ENCODE measurements around the gene CD79A. TPM values are rescaled to one million over a fixed set of nuclear protein-coding genes. Genes with fewer than 3 reads are reported as not detected.

Gene CD79A
- total RNA-seq, 1 experiment from 2014 or later, result 0.69 TPM

DNA sequence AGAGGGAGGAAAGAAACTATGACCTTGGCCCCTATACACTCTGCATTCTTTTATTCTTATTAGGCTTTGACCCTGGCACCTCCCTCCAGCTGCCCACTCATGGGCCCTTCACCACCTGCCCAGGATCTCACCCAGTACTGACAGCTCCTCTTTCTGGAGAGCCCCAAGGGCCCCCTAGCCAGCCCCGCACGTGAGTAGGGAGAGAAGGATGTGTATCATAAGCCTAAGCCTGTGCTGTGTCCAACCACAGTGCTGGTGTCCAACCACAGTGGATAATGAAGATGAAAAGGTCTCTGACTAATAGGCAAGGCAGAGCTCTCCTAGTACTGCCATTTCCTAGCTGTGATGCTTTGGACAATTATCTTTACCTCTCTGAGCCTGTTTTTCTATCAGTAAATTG, 28.0 kb upstream of the CD79A start:
- ChIA-PET CTCF (no interaction called here), POLR2A (interaction anchor here (1.8 kb wide), 1 partner anchor 11 kb away, joined by 4 read pairs; the partner anchor contains the start of gene RPS19), RAD21 (ENCODE audit: low non-redundant PET in 1 of 2, low total read pairs in 2 of 2, uncharacterized antibody in 2 of 2, unreplicated experiment in 2 of 2) (no interaction called here)
- no peaks in the 10 kb centered on the region for H3K79me2 ChIP-seq (ENCODE audit: insufficient read depth, low read length)
- no peaks in the 10 kb centered on the region for H3K9me3 ChIP-seq (ENCODE audit: control insufficient read depth in 1 of 2, insufficient read depth in 1 of 2, low read depth in 1 of 2, low read length in 2 of 2)
- TF ChIP-seq, protein P1, sequence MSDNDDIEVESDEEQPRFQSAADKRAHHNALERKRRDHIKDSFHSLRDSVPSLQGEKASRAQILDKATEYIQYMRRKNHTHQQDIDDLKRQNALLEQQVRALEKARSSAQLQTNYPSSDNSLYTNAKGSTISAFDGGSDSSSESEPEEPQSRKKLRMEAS (IDR thresholded peaks at IDR 0.05), result no peak
- TF ChIP-seq, protein P2, sequence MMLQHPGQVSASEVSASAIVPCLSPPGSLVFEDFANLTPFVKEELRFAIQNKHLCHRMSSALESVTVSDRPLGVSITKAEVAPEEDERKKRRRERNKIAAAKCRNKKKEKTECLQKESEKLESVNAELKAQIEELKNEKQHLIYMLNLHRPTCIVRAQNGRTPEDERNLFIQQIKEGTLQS (IDR thresholded peaks at IDR 0.05), result no peak
- TF ChIP-seq CEBPB (IDR thresholded peaks at IDR 0.05; ENCODE audit: low read depth) (no peak), EZH2 (IDR thresholded peaks at IDR 0.05) (no peak), EZH2phosphoT487 (IDR thresholded peaks at IDR 0.05; ENCODE audit: borderline replicate concordance) (no peak), FOSL1 (IDR thresholded peaks at IDR 0.05; ENCODE audit: low read depth) (no peak), SRF (IDR thresholded peaks at IDR 0.05; ENCODE audit: low read depth) (no peak), JUND (IDR thresholded peaks at IDR 0.05) (no peak)
- TF ChIP-seq, protein P3, sequence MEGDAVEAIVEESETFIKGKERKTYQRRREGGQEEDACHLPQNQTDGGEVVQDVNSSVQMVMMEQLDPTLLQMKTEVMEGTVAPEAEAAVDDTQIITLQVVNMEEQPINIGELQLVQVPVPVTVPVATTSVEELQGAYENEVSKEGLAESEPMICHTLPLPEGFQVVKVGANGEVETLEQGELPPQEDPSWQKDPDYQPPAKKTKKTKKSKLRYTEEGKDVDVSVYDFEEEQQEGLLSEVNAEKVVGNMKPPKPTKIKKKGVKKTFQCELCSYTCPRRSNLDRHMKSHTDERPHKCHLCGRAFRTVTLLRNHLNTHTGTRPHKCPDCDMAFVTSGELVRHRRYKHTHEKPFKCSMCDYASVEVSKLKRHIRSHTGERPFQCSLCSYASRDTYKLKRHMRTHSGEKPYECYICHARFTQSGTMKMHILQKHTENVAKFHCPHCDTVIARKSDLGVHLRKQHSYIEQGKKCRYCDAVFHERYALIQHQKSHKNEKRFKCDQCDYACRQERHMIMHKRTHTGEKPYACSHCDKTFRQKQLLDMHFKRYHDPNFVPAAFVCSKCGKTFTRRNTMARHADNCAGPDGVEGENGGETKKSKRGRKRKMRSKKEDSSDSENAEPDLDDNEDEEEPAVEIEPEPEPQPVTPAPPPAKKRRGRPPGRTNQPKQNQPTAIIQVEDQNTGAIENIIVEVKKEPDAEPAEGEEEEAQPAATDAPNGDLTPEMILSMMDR (IDR thresholded peaks at IDR 0.05 in 2 of 3, conservative IDR thresholded peaks at IDR 0.05 in 1 of 3; ENCODE audit: borderline replicate concordance in 1 of 3, insufficient read depth in 1 of 3, low read depth in 2 of 3, low read length in 2 of 3), result no peak
- H3K9ac ChIP-seq (ENCODE audit: low read length), result no peak overlapping the region
- DNase-seq (ENCODE audit: low read depth, low spot score), result no peak
- intact Hi-C loops (cut with micrococcal nuclease), result no loop called here
- no peaks in the 10 kb centered on the region for H3K36me3 ChIP-seq (ENCODE audit: control insufficient read depth in 1 of 2, insufficient read depth in 2 of 2, low read length in 2 of 2)
- peaks cover 32% of the 10 kb centered on the region for H3K27me3 ChIP-seq (ENCODE audit: insufficient read depth, low read length)
- no peaks in the 10 kb centered on the region for H3K4me1 ChIP-seq (ENCODE audit: control insufficient read depth in 1 of 2, insufficient read depth in 2 of 2, low read length in 2 of 2)
- no peak overlapping the region for H3K4me3 ChIP-seq (replicated peaks in 1 of 2; ENCODE audit: low read depth in 1 of 2, low read length in 2 of 2)
- ATAC-seq, result no peak
- no peak overlapping the region for H2AFZ ChIP-seq (ENCODE audit: low read depth, low read length, poor library complexity, severe bottlenecking)
- H3K9me2 ChIP-seq (ENCODE audit: insufficient read depth), result no peaks in the 10 kb centered on the region
- H4K20me1 ChIP-seq (ENCODE audit: insufficient read depth), result no peaks in the 10 kb centered on the region
- no peak overlapping the region for H3K27ac ChIP-seq (ENCODE audit: low read depth, low read length)
- BruUV-seq (replicated peaks), result no TSS peak
- no peak overlapping the region for H3K4me2 ChIP-seq (ENCODE audit: low read length)

All from HCT116 (cell line).